ENCODE measurements around the gene CCDC32. TPM values are rescaled to one million over a fixed set of nuclear protein-coding genes. Genes with fewer than 3 reads are reported as not detected.
A peak's percentile ranks its signal among the peaks of the same experiment; 100 is the strongest.

The CCDC32 gene
- total RNA-seq, 1 donor from 2014 or later, result 22.2 TPM

DNA sequence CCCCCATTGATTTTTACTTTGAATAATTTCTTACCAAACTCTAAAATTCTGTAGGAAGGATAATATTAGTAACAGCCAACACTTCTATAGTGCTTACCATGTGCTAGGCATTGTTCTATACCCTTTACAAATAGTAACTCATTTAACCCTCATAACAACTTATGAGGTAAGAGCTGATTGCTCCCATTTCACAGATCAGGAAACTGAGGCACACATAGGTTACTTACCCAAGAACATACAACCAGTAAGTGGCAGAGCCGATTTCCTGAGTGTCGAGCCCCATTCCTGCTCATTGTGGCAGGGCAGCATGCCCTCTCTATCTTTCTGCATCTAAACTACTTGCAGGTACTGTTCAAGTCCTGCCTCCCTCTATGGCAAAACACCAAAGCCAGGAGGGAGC lies 9.0 kb downstream of the CCDC32 start:
- H3K27ac Mint-ChIP-seq, result no peak overlapping the region
- H3K4me3 Mint-ChIP-seq (ENCODE audit: low read depth), result no peak overlapping the region
- H3K27me3 Mint-ChIP-seq, result no peaks in the 10 kb centered on the region
- peaks cover 8% of the 10 kb centered on the region for H3K4me1 Mint-ChIP-seq (ENCODE audit: low read depth)
- TF ChIP-seq, protein P1, sequence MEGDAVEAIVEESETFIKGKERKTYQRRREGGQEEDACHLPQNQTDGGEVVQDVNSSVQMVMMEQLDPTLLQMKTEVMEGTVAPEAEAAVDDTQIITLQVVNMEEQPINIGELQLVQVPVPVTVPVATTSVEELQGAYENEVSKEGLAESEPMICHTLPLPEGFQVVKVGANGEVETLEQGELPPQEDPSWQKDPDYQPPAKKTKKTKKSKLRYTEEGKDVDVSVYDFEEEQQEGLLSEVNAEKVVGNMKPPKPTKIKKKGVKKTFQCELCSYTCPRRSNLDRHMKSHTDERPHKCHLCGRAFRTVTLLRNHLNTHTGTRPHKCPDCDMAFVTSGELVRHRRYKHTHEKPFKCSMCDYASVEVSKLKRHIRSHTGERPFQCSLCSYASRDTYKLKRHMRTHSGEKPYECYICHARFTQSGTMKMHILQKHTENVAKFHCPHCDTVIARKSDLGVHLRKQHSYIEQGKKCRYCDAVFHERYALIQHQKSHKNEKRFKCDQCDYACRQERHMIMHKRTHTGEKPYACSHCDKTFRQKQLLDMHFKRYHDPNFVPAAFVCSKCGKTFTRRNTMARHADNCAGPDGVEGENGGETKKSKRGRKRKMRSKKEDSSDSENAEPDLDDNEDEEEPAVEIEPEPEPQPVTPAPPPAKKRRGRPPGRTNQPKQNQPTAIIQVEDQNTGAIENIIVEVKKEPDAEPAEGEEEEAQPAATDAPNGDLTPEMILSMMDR (IDR thresholded peaks at IDR 0.05; ENCODE audit: unreplicated experiment), result no peak
- H3K9me3 Mint-ChIP-seq (ENCODE audit: low read depth), result no peaks in the 10 kb centered on the region
- DNase-seq (ENCODE audit: low spot score, unreplicated experiment), result no peak
- H3K36me3 Mint-ChIP-seq (ENCODE audit: insufficient read depth), result peaks cover 12% of the 10 kb centered on the region

DNA sequence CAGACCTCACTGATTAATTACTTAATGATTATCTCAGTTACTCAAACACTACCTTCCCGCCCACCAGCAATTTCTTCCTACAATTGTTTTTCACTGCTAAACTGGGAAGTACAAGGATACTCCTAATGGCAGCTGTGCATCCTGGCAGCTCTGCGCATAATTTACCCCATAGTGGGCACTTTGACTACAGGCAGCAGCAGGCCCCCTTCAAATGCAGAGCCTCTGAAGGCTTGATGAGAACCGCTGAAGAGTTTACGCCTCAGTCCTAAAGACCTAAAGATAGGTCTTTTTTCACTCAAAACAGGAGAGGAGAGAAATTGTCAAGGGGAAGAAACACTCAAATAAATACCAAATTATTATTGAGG lies 10.7 kb downstream of the CCDC32 start:
- Mint-ChIP-seq H3K9me3 (ENCODE audit: low read depth) (no peaks in the 10 kb centered on the region), H3K27ac (peak overlapping the region; percentile 87), H3K27me3 (no peaks in the 10 kb centered on the region), H3K36me3 (ENCODE audit: insufficient read depth) (peaks cover 13% of the 10 kb centered on the region), H3K4me1 (ENCODE audit: low read depth) (peaks cover 8% of the 10 kb centered on the region), H3K4me3 (ENCODE audit: low read depth) (no peak overlapping the region)
- no peak for DNase-seq (ENCODE audit: low spot score, unreplicated experiment)
- TF ChIP-seq, protein P1 (IDR thresholded peaks at IDR 0.05; ENCODE audit: unreplicated experiment), result no peak

DNA sequence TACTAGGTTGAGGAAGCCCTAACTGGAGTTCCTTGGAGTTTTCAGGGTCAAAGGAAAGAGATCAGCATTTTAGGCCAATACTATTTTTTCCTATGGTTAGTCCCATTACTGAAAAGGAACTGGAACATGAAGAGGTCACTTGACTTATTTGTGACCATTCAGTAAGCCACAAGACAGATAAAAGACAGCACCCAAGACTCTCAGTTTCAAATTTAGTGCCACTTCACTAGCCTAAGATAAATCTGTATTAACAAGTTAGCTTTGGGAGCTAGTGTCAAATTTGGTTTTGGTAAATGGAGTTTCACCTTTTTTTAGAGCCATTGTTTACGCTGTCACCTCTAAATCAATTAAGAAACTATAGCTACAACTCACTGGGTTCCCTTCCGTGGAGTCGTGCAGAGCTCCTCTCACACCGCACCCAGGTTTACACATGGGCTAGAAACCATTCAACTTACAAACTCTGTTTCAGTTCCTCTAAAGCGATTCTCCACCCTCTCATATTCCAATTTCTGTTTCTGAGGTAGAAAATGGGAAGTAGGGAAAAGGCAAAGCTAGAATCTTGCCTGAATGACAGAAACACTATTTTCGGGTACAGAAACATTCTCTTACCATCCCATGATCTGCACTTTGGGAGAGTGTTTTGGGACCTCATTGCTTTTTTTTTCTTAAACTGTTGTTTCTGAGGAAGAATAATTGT lies 14.4 kb downstream of the CCDC32 start:
- H3K9me3 Mint-ChIP-seq (ENCODE audit: low read depth), result no peaks in the 10 kb centered on the region
- H3K27ac Mint-ChIP-seq, result no peak overlapping the region
- no peak overlapping the region for H3K4me3 Mint-ChIP-seq (ENCODE audit: low read depth)
- no peak for DNase-seq (ENCODE audit: low spot score, unreplicated experiment)
- TF ChIP-seq, protein P1 (IDR thresholded peaks at IDR 0.05; ENCODE audit: unreplicated experiment), result no peak
- peaks cover 9% of the 10 kb centered on the region for H3K36me3 Mint-ChIP-seq (ENCODE audit: insufficient read depth)
- H3K4me1 Mint-ChIP-seq (ENCODE audit: low read depth), result peaks cover 7% of the 10 kb centered on the region
- no peaks in the 10 kb centered on the region for H3K27me3 Mint-ChIP-seq

DNA sequence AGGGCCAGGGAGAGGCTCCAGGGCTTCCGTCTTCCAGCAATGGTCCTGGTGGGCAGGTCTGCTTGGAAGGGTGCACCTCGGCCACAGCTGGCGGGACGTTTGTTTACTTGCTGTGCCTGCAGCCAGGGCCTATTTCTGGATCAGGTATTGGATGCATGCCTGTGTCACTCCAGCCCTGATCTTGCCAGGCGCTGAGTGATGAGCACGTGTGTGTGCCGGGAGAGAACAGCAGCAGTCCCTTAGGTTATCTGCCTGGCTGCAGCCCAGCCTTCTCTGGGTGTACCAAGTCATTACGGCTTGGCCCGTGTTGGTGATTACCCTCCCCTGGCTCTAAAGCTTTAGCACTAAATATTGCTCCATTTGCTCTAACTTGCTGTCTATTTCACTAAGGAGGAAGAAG lies 14.9 kb downstream of the CCDC32 start:
- H3K9me3 Mint-ChIP-seq (ENCODE audit: low read depth), result no peaks in the 10 kb centered on the region
- peaks cover 9% of the 10 kb centered on the region for H3K36me3 Mint-ChIP-seq (ENCODE audit: insufficient read depth)
- no peaks in the 10 kb centered on the region for H3K27me3 Mint-ChIP-seq
- H3K27ac Mint-ChIP-seq, result no peak overlapping the region
- no peak for DNase-seq (ENCODE audit: low spot score, unreplicated experiment)
- no peak overlapping the region for H3K4me3 Mint-ChIP-seq (ENCODE audit: low read depth)
- TF ChIP-seq, protein P1 (IDR thresholded peaks at IDR 0.05; ENCODE audit: unreplicated experiment), result no peak
- peaks cover 7% of the 10 kb centered on the region for H3K4me1 Mint-ChIP-seq (ENCODE audit: low read depth)

DNA sequence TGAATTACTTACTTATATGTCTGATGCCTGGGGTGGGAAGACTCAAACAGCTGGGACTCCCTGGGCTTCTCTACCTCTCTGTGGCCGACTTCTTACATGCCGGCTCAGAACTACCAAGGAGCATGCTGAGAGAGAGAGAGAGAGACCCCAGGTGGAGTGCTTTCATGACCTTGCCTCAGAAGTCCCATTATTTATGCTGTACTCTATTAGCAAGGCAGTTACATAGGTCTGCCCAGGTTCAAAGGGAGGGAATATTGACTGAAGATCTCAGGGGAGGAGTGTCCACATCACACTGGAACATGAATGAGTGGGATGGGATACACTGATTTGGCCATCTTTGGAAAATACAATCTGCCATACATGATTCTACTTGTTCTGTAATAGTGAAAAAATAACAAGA lies 16.2 kb downstream of the CCDC32 start:
- no peaks in the 10 kb centered on the region for H3K9me3 Mint-ChIP-seq (ENCODE audit: low read depth)

More for the DNA sequence above, 16.2 kb downstream of the CCDC32 start:
- TF ChIP-seq, protein P1 (IDR thresholded peaks at IDR 0.05; ENCODE audit: unreplicated experiment), result no peak
- H3K27me3 Mint-ChIP-seq, result no peaks in the 10 kb centered on the region
- DNase-seq (ENCODE audit: low spot score, unreplicated experiment), result no peak
- H3K36me3 Mint-ChIP-seq (ENCODE audit: insufficient read depth), result peaks cover 9% of the 10 kb centered on the region
- H3K4me1 Mint-ChIP-seq (ENCODE audit: low read depth), result no peaks in the 10 kb centered on the region
- no peak overlapping the region for H3K27ac Mint-ChIP-seq
- H3K4me3 Mint-ChIP-seq (ENCODE audit: low read depth), result no peak overlapping the region
